OCI-M2 (cell line): ENCODE results near the gene JOSD2.

Source experiments
- DNase-seq: peaks from one replicate; lab custom pipeline; 2025; ENCODE audit not compliant: unreplicated experiment; lab: John Stamatoyannopoulos, UW

The JOSD2 gene

GRCh38 chr19:50514346-50515167 lies 3.6 kb upstream of the JOSD2 start:
- DNase-seq, result no peak

- no peak for DNase-seq
Observed at GRCh38 chr19:50513746-50514345, 2.9 kb upstream of the JOSD2 start, which contains the start of gene ASPDH. Gene ASPDH, minus strand, starts transcription at chr19:50513913. Its CDS starts 90 bp downstream, at chr19:50513823.

GRCh38 chr19:50512999-50513745 lies 2.2 kb upstream of the JOSD2 start:
- DNase-seq, result no peak

- DNase-seq, result no peak
Observed at GRCh38 chr19:50512112-50512998, 1.4 kb upstream of the JOSD2 start.

GRCh38 chr19:50510700-50511068 lies 307 bp downstream of the JOSD2 start:
- peak; percentile 91 for DNase-seq

GRCh38 chr19:50510121-50510670 lies 795 bp downstream of the JOSD2 start:
- DNase-seq, result no peak

GRCh38 chr19:50509366-50509765 lies 1.6 kb downstream of the JOSD2 start:
- no peak for DNase-seq

- no peak for DNase-seq
Observed at GRCh38 chr19:50508843-50509190, 2.2 kb downstream of the JOSD2 start.

- DNase-seq, result no peak
Observed at GRCh38 chr19:50507376-50507775, 3.6 kb downstream of the JOSD2 start.

- DNase-seq, result no peak
Observed at GRCh38 chr19:50506700-50507099, 4.3 kb downstream of the JOSD2 start.

- DNase-seq, result no peak
Observed at GRCh38 chr19:50505856-50506611, 5.0 kb downstream of the JOSD2 start.

- no peak for DNase-seq
Observed at GRCh38 chr19:50501568-50502475, 9.2 kb downstream of the JOSD2 start.

- no peak for DNase-seq
Observed at GRCh38 chr19:50501186-50501567, 9.8 kb downstream of the JOSD2 start.

GRCh38 chr19:50500753-50501151 lies 10.2 kb downstream of the JOSD2 start:
- DNase-seq, result no peak

- no peak for DNase-seq
Observed at GRCh38 chr19:50500060-50500752, 10.8 kb downstream of the JOSD2 start.

- DNase-seq, result no peak
Observed at GRCh38 chr19:50498219-50499056, 12.6 kb downstream of the JOSD2 start.

GRCh38 chr19:50497022-50497405 lies 14.0 kb downstream of the JOSD2 start:
- DNase-seq, result no peak
